Stimulated activated CD4-positive, alpha-beta T cell treated with anti-CD3 and anti-CD28 coated beads, Interleukin-12 subunit alpha, Interleukin-12 subunit beta, amount 100 ng/mL, for 4 hours (primary cell): Measurements from ENCODE around the gene KRTAP5-6.
"Not testable (repeated sequence)": the region's sequence is repeated elsewhere in the genome, so short reads cannot be mapped to it uniquely, and the experiment has no call there.

Experiments used
- DNase-seq: peaks from one replicate; pipeline ENCODE4 v3.0.0-alpha.2; 2020

KRTAP5-6 gene

DNA sequence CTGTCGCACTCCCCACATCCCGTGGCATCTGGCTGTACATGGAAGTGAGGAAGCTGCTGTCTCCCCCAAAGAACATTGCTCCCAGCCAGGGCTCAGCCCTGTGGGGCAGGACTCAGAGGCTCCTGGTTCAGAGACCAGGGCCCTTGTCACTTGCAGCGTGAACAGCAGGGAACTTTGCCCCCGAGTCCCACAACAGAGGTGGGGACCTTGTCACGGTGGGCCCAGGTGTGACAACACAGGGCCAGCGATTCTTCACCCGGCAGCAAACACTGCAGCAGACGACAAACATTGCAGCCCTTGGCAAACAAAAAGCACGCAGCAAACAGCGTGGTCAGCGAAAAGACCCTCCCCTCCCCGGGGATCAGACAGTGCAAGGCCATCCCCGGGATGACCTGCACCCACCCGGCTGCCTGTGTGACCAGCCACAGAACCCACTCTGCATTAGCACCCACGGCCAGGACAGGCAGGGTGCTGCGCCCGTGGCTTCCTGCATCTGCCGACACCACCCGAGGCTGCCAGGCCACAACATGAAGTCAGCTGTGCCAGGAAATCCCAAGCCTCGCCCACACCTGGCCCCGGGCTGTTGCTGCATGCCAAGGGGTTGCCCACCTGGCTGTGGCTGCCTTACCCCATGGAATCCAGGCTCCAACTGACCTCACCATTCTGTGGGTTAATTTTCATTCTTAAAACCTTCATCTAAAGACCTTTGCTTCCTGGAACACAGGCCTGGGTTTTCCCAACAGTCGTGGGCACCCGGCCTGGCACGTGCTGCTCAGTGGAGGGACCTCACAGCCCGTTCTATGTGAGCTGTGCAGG lies 35.3 kb upstream of the KRTAP5-6 start:
- DNase-seq, result not testable (repeated sequence)

DNA sequence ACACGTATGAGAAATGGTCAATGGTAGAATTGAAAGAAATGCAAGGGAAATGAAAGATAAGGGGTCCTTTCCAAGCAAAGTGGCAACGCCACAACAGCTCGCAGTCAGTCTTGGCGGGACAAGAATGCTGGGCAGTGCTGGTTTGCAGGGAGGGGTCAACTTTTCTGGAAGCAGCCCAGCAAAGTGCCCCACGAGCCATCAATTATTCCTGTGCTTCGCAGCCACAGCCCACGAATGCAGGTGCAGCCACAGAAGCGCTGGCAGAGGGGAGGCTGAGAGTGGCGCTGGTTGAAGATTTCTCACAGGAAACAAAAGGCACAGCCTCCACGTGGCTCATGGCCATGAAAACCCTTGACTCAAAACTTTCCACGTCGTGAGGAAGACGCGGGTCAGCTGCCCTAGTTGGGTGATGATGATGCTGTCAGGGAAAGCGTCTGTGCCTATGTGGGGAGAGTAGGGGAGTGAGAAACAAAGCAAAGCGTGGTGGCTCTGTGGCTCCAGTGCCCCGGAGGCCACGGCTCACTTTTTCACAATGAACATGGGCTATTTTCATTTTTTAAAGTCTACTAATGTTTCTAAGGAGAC lies 34.2 kb upstream of the KRTAP5-6 start:
- DNase-seq, result not testable (repeated sequence)

DNA sequence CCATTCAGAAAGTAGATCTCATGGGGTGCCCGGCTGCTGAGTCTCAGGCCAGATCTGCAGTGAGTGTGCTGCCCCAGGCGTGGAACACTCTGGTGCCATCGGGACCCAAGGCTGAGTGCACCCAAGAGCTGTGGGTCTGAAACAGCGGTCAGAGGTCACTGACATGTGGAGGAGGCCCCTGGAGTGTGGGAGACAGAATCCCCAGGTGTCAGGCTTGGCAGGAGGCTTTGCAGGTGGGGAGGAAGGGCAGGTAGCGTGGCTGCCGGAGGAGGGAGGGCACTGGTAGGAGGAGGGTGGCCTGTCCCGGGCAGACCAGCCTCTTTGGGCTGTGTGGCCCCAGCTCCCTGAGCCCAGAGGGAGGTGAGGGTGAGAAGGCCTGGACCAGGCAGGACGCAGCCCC lies 31.7 kb upstream of the KRTAP5-6 start:
- DNase-seq, result no peak

DNA sequence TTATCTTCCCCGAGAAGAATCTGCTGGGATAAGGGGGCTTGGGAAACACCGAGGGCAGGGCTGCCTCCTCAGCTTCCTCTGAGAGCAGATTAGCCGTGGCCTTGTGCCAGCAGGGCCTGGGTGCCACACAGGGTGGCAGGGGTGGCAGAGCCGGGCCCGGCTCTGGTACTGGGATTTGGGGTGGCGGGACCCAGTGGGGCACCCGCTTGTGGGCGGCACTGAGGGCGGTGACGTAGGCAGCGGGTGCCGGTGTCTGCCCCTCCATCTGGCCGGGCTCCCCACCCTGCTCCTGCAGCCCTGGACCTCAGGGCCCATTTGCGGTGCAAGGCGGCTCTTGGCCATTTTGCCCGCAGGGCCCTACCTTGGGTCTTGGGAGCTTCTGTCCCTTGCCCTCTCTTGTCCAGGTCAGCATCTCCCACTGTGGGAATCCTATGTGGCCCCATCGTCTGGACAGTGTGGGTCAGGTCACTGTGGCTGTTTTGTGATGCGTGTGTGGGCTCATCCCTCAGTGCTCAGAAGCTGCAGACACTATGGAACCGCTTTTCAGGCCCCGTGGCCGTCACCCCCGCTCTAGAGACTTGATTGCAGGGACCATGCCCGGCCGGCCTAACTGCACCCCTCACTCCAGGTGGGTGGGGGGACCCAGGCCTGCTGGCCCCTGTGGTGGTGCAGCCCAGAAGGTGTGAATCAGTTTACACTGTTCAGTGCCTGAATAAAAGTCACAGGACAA lies 29.7 kb upstream of the KRTAP5-6 start:
- no peak for DNase-seq

DNA sequence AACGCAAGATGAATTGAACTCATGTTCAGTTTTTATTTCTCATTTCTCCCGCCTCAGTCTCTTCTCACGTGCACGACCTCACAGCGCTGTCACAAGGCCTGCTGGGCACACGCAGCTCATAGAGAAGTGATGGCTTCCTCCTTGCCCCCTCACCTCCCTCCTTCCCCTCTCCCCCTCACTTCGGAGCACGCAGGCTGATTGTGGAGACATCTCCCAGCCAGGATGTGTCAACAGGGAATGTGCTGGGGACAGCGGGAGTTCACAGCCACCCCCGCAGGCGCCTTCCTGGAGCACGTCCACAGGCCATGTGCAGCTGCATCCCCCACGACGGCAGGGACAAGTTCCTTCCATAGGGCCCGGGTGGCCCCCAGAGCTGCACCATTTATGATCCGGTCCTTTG lies 29.1 kb upstream of the KRTAP5-6 start:
- no peak for DNase-seq

DNA sequence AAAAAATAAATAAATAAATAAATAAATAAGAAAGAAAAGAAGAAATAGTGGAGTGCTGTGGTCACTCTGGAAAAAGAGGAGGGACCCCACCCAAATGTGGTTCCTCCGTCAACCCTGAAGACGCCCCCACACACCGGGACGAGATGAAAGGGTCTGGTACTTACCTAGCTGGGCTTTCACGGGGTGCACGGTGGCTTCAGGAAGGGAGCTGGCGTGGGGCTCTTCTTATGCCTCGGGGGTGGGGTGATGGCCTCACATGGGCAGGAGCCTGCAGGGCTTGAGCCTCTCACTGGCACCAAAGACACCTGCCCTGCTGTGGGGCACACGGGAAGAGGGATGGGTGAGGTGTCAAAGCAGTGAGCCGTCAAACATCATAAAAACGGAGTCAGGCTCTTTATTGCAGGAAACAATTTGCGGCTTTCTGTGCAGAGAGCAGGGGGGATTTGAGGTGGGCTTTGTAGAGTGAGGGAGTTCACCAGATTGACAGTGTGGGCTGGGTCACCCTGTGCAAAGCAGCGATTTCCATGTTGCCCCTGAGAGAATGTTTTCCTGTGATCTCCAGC lies 28.0 kb upstream of the KRTAP5-6 start:
- no peak for DNase-seq

DNA sequence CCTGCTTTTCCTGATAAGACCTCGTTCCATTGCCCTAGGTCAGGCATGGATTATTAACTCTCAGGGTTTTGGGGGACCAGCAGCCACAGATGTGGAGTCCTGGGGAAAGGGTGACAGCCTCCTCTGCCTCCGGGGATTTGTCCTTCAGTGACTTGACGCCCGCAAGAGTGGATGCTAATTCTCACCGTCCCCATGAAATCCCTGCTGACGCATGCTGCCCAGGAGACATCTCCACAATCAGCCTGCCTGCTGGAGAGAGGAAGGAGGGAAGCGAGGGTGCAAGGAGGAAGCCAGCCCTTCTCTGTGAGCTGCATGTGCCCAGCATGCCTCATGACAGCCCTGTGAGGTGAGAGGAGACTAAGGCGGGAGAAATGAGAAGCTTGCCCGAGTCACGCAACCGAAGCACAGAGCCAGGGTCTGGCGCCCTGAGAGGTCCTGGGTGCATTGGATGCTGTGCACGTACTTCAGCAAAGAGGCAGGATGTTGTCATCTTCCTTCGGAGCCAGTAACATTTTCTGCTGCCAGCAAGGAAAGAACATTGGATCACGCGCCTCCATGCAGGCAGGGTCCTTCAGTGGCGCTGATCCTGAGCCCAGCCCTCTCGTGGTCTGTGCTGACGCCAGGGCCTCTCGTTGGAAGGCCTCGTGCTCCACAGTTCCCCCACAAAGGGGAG lies 27.3 kb upstream of the KRTAP5-6 start:
- no peak for DNase-seq

DNA sequence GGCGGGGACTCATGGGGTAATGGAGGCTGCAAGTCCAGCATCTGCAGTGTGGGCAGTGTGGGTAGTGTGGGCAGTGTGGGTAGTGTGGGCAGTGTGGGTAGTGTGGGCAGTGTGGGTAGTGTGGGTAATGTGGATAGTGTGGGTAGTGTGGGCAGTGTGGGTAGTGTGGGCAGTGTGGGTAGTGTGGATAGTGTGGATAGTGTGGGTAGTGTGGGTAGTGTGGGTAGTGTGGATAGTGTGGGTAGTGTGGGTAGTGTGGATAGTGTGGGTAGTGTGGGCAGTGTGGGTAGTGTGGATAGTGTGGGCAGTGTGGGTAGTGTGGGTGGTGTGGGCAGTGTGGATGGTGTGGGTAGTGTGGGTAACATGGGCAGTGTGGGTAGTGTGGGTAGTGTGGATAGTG lies 26.5 kb upstream of the KRTAP5-6 start:
- DNase-seq, result not testable (repeated sequence)

DNA sequence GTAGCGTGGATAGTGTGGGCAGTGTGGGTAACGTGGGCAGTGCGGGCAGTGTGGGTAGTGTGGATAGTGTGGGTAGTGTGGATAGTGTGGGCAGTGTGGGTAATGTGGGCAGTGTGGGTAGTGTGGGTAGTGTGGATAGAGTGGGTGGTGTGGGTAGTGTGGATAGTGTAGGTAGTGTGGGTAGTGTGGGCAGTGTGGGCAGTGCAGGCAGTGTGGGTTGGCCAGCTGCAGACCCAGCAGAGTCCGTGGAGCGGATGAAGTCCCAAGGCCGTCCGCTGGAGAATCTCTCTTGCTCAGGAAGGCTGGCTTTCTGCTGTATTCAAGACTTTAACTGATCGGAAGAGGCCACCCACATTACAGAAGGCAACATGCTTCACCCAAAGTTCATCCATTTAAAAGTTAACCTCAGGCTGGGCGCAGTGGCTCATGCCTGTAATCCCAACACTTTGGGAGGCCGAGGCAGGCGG lies 26.1 kb upstream of the KRTAP5-6 start:
- no peak for DNase-seq

DNA sequence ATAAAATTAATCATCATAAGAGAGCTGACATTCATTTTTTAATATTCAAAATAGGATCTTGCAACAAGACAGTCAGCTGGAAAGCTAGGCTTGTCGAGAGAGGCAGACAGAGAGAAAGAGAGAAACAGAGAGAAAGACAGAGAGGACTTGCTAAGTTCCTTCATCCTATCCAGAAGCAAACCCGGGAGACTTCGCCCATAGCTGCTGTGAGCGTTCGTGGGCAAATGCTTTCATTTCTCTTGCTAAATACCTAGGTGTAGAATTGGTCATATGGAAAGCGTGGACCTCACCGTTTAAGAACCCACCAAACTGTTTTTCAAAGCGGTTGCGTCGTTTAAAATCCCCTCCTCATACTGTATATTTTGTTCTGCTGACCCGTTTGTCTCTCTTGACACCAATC lies 25.3 kb upstream of the KRTAP5-6 start:
- no peak for DNase-seq

DNA sequence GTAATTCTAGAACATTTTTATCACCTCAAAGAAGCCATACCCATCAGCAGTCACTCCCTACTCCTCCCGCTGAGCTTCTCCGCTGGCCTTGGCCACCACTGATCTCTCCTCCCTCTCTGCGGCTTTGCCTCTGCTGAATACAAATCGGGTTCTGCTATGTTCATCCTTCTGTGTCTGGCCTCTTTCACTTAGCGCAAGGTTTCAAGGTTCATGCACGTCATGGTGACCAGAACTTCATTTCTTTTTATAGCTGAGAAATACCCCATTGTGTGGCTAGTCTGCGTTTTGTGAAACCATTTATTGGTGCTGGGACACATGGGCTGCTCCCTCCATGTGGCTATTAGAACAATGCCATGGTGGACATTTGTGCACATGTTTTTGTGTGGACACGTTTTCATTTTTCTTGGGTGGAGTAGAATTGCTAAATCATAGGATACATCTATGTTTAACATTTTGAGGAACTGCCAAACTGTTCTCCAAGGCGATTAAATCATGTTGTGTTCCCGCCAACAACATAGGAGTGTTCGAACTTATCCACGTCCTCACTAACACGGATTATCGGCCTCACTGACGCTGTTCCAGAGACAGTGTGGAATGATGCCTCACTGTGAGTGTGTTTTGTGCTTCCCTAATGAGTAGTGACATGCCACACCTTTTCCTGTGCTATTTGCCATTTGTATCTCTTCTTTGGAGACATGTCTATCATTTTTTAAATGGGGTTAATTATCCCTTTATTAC lies 24.2 kb upstream of the KRTAP5-6 start:
- DNase-seq, result no peak

DNA sequence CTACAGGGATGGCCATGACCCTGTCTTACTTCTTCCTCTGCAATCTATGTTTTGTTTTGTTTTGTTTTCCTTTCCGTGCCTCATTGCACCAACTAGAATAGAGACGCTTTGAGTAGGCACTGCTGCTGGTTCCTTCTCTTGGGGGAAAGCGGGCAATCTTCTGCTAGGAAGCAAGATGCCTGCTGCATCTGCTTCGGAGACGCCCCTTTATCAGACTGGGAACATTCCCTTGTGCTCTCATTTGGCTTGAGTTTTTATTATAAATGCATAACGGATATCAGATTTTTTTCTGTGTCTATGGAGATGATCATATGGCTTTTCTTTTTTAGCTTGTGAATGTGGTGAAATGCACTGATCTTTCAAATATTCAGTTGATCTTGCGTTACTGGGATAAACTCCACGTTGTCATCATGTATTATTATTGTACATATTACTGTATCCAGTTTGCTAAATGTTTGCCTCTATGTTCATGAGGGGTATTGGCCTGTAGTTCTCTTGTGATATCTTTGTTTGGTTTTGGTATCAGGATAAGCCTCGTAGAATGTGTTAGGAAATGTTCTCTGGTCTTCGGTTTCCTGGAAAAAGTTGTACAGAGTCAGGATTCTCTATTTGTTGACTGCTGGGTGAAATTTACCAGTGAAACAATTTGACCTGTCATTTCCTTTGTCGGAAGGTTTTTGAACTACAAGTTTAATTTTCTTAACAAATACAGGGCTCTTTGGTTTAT lies 23.4 kb upstream of the KRTAP5-6 start:
- DNase-seq, result no peak

DNA sequence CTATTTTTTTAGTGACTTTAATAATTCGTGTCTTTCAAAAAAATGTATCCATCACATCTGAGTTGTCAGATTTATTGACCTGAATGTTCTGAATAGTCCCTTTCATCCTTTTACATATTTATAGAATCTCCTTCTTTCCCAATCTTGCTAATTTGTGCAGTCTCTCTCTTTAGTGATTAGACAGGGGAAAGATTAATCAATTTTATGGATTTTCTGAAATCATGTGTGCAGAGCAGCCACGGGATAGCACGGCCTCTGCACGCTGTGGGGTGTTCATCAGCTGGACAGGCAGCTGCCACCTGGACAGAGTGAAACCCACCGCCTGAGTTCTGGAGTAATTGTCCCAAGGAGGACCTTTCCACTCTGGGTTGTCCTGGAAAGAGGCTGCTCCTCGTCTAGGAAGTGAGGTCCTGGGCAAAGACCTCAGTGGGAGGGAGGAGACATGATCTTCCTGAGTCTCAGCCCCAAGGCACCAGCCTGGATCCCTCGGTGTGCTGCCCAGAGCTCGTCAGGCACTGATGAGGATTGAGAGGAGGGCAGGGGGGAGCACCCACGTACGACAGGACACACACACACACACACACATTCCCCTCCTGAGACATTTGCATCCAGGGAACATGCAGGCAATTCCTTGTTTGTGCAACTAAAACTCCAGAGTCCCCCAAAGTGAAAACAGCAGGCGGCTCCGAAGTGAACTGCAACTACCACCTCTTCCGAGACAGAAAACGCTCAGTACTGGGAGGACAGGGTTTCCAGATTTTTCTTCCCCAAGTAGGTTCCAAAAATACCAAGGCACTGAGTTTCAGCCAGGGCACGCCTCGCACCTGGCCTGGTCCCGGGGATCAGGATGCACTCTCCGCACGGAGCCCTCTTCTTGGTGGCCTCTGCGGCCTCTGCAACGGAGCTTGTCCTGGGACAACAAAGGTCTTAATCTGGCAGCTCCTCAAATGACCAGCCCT lies 22.5 kb upstream of the KRTAP5-6 start:
- no peak for DNase-seq

DNA sequence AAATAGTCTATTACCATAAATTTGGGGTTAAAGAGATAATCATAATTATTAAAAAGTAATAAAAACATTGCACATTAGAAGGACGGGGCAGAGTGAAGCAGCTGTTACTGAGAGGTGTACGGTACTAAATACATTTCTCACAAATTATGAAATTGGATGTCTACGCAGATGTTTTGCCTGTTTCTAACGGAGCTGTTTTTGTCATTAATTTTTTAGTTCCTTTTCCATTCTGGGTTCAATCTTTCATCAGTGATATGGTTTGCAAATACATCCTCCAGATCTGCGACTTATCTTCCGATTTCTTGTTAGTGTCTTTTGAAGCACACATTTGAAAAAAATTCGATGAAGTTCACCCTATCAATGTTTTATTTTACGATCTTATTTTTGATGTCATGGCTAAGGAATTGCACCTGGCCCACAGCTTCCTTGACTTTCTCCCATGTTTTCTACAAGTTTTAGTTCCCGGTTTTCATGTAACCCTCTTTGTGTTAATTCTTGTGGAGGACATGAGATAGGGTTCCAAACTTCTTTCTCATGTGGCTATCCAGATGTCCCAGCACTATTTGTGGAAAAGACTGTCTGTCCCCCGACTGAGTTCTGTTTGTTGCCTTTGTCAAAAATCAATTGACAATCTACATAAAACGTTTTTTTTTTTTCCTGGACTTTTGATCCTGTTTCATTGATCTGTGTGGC lies 21.3 kb upstream of the KRTAP5-6 start:
- DNase-seq, result no peak

DNA sequence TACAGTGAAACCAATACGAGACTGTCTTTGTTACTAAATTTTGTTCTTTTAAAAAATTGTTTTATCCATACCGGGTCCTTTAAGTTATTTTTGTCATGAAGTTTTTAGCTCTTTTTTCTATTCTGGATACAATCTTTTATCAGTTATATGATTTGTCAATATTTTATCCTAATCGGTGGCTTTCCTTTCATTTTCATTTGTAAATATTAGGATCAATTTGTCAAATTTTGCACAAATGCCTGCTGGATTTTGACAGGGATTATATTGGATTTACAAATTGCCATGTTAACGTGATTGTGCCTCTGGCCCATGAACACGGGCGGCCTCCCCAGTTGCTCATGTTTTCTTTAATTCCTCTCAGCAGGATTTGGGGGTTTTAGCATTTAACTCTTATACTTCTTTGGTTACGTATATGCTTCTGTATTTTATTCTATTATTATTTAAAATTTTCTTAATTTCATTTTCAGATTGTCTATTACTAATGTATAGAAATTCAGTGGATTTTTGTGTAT lies 20.7 kb upstream of the KRTAP5-6 start:
- no peak for DNase-seq

DNA sequence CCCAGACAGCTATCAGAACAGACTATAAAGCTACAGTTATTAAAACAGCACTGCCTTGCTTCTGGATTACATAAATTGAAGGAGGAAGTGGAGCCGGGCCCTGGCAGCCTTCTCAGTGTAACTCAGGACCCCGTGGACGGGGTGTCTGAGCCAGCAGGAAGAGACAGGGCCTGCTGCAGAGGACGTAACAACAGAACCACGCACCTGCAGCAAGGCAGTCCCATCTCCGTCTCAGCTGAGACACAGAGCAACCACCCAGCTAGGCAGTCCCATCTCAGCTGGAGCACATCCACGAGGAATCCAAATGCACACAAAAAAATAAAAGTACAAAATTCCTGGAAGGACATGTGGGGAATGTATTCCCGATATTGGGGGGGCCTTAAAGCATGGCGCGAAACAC lies 17.1 kb upstream of the KRTAP5-6 start:
- no peak for DNase-seq

DNA sequence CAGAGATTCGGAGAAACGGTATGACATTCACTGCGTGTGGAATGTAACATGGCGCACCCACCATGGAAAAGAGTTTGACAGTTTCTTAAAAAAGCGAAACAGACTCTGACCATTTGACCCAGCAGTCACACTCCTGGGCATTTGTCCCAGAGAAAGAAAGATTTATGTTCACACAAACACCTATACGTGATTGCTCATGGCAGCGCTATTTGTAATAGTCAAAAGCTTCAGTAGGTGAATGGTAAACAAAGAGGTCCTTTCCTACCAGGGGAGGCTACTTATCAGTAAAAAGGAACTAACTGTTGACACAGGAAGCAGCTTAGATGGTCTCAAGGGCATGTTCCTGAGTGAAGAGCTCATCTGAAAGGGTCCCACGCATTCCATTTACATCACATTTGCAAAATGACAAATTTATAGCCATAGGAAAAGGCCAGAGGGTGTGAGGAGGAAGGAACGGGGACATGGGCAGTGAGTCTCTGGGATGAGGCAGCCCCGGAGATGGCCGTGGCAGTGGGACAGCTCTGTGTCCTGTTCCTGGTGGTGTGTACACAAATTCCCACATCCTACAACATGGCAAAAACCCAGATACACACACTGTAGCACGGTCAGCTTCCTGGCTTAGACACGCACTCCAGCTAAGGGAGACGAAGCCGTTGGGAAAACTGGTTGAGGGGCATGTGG lies 14.6 kb upstream of the KRTAP5-6 start:
- DNase-seq, result no peak

DNA sequence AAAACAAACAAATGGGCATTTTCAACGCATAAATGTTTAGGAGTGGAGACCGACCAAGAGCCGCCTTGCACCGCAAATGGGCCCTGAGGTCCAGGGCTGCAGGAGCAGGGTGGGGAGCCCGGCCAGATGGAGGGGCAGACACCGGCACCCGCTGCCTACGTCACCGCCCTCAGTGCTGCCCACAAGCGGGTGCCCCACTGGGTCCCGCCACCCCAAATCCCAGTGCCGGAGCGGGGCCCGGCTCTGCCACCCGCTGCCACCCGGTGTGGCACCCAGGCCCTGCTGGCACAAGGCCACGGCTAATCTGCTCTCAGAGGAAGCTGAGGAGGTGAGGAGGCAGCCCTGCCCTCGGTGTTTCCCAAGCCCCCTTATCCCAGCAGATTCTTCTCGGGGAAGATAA lies 13.8 kb upstream of the KRTAP5-6 start:
- not testable (repeated sequence) for DNase-seq
